ENCODE results near the gene DYSF.

Gene DYSF

GRCh38 chr2:71702971-71703898, 249.9 kb downstream of the DYSF start:
- ChIA-PET CTCF (interaction anchor here (0.6 kb wide), 1 partner anchor 796 kb away, joined by 3 read pairs; no protein-coding TSS in a partner anchor), POLR2A (no interaction called here)
- H3K9me3 ChIP-seq (ENCODE audit: control insufficient read depth, insufficient read depth, low read depth, low read length): no peaks in the 10 kb centered on the region
- H3K4me1 ChIP-seq (ENCODE audit: control insufficient read depth, insufficient read depth, low read length): no peaks in the 10 kb centered on the region
- no peak overlapping the region for H3K4me3 ChIP-seq (ENCODE audit: low read depth, low read length)
- no peak overlapping the region for H3K27ac ChIP-seq (ENCODE audit: extremely low read depth, low read depth, low read length)
- H3K36me3 ChIP-seq (ENCODE audit: control insufficient read depth in 2 of 2, insufficient read depth in 1 of 2, low read length in 2 of 2): no peaks in the 10 kb centered on the region
- no peak for TF ChIP-seq PRDM1 (tag by site-specific recombination; IDR thresholded peaks at IDR 0.05)
- TF ChIP-seq ZIC2 (tag by site-specific recombination; IDR thresholded peaks at IDR 0.05): 0 out of 2 replicates have a peak, but pooled peaks have one; percentile 21

- TF ChIP-seq ZBTB17 (tag by site-specific recombination; IDR thresholded peaks at IDR 0.05): peak; percentile 37; the same call in 1 of the 2 replicates
- no peak for TF ChIP-seq ZNF175 (tag by site-specific recombination; IDR thresholded peaks at IDR 0.05)
- Histone ChIP-seq H3K36me3 (ENCODE audit: control insufficient read depth in 2 of 2, insufficient read depth in 1 of 2, low read length in 2 of 2) (no peaks in the 10 kb centered on the region), H3K4me3 (ENCODE audit: low read depth, low read length) (no peak overlapping the region), H3K9me3 (ENCODE audit: control insufficient read depth, insufficient read depth, low read depth, low read length) (no peaks in the 10 kb centered on the region), H3K4me1 (ENCODE audit: control insufficient read depth, insufficient read depth, low read length) (no peaks in the 10 kb centered on the region), H3K27ac (ENCODE audit: extremely low read depth, low read depth, low read length) (no peak overlapping the region)
- ChIA-PET POLR2A (interaction anchor here (0.5 kb wide), 1 partner anchor 150 kb away, joined by 3 read pairs; no protein-coding TSS in a partner anchor), CTCF (no interaction called here)
These were observed 250.8 kb downstream of the DYSF start for GRCh38 chr2:71704131-71704561.

DNA sequence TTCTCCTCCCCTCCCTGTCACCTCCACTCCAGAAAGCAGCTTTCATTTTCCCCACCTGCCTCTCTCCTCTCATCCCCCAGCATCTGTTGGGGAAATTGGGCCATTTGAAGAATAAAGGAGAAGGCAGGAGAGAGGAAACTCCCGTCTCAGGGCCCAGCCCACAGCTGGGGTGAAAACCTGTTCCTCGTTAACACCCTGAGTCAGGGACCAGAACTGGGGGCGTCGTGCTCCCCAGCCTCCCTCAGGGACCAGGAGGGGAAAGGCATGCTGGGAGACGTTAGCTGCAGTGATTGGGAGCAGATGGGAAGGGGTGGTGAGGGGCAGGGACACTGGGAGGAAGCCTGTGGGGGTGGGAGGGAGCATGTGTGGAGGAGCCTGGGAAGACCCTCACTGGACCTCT, 251.3 kb downstream of the DYSF start:
- CTCF ChIA-PET: interaction anchor here (0.6 to 0.7 kb wide), 2 partner anchors 16 to 156 kb away, joined by 3 to 4 read pairs; no protein-coding TSS in a partner anchor
- TF ChIP-seq, protein P1, sequence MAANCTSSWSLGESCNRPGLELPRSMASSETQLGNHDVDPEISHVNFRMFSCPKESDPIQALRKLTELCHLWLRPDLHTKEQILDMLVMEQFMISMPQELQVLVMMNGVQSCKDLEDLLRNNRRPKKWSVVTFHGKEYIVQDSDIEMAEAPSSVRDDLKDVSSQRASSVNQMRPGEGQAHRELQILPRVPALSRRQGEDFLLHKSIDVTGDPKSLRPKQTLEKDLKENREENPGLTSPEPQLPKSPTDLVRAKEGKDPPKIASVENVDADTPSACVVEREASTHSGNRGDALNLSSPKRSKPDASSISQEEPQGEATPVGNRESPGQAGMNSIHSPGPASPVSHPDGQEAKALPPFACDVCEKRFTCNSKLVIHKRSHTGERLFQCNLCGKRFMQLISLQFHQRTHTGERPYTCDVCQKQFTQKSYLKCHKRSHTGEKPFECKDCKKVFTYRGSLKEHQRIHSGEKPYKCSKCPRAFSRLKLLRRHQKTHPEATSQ (tag by site-specific recombination; IDR thresholded peaks at IDR 0.05): no peak
- TF ChIP-seq ZNF791 (tag by site-specific recombination; IDR thresholded peaks at IDR 0.05) (no peak), ZNF639 (tag by site-specific recombination; IDR thresholded peaks at IDR 0.05) (no peak), ZNF624 (tag by site-specific recombination; IDR thresholded peaks at IDR 0.05) (no peak), AEBP2 (tag by site-specific recombination; IDR thresholded peaks at IDR 0.05; ENCODE audit: borderline replicate concordance) (no peak), FEZF1 (tag by site-specific recombination; IDR thresholded peaks at IDR 0.05) (no peak)
- POLR2A ChIA-PET: interaction anchor here (0.5 kb wide), 1 partner anchor 150 kb away, joined by 3 read pairs; no protein-coding TSS in a partner anchor
- H3K4me1 ChIP-seq (ENCODE audit: control insufficient read depth, insufficient read depth, low read length): no peaks in the 10 kb centered on the region
- H3K9me3 ChIP-seq (ENCODE audit: control insufficient read depth, insufficient read depth, low read depth, low read length): no peaks in the 10 kb centered on the region
- H3K27ac ChIP-seq (ENCODE audit: extremely low read depth, low read depth, low read length): no peak overlapping the region
- H3K36me3 ChIP-seq (ENCODE audit: control insufficient read depth in 2 of 2, insufficient read depth in 1 of 2, low read length in 2 of 2): no peaks in the 10 kb centered on the region
- no peak overlapping the region for H3K4me3 ChIP-seq (ENCODE audit: low read depth, low read length)

DNA sequence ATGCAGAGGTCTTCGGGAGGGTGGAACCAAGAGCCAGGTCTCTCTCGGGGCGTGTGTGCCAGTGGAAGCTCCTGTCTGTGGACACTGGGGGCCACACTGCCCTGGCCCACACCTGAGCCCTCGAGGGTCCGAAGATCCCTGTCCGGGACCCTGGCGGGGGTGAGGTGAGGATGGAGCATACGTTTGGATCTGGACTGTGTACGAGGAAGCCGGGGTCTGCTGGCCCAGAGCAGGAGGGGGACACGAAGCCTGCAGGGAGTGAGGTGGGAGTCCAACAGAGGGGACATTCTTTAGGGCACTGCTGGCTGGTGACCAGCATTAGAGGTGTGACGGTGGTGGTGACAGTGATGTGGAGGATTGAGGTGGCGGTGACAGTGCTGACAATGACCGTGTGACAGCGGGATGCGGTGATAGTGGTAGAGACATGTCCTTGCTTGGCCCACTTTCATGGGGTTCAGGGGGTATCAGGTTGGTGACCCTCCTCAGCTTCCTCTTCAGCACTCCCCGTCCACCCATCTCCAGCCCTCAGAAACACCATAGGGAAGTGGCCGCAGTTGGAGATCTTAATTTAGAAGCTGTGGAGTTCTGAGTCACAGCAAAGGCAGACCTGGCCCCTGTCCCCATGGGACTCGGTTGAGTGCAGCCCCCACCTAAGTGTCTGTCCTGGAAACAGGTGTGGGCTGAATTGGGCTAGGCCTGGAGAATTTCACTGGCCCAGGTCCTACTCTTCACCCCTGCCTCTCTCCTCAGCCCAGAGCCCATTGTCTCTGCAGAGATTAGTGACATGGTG, 252.0 kb downstream of the DYSF start:
- Histone ChIP-seq H3K27ac (ENCODE audit: extremely low read depth, low read depth, low read length) (no peak overlapping the region), H3K36me3 (ENCODE audit: control insufficient read depth in 2 of 2, insufficient read depth in 1 of 2, low read length in 2 of 2) (no peaks in the 10 kb centered on the region), H3K4me3 (ENCODE audit: low read depth, low read length) (no peak overlapping the region), H3K4me1 (ENCODE audit: control insufficient read depth, insufficient read depth, low read length) (no peaks in the 10 kb centered on the region), H3K9me3 (ENCODE audit: control insufficient read depth, insufficient read depth, low read depth, low read length) (no peaks in the 10 kb centered on the region)
- ChIA-PET CTCF (interaction anchor here (0.6 to 0.7 kb wide), 3 partner anchors 17 to 908 kb away, joined by 3 to 6 read pairs (median 4); no protein-coding TSS in a partner anchor), POLR2A (no interaction called here)
- TF ChIP-seq ZNF837 (tag by site-specific recombination; IDR thresholded peaks at IDR 0.05) (no peak), ZNF157 (tag by site-specific recombination; IDR thresholded peaks at IDR 0.05) (no peak), ZSCAN30 (tag by site-specific recombination; IDR thresholded peaks at IDR 0.05) (no peak), ZNF530 (tag by site-specific recombination; IDR thresholded peaks at IDR 0.05; ENCODE audit: low read depth) (no peak), ZNF223 (tag by site-specific recombination; IDR thresholded peaks at IDR 0.05) (no peak), ZNF791 (tag by site-specific recombination; IDR thresholded peaks at IDR 0.05) (no peak), BCL11A (tag by site-specific recombination; IDR thresholded peaks at IDR 0.05; ENCODE audit: low read depth) (no peak), PRDM4 (tag by site-specific recombination; IDR thresholded peaks at IDR 0.05) (no peak), HOXC10 (CRISPR knock-in tag; IDR thresholded peaks at IDR 0.05) (no peak), ZNF514 (tag by site-specific recombination; IDR thresholded peaks at IDR 0.05) (no peak)

Measured in HEK293 (cell line).